Breast epithelium (tissue), 4 donors: ENCODE data around the gene TRPC1. TPM values are rescaled to one million over a fixed set of nuclear protein-coding genes. Genes with fewer than 3 reads are reported as not detected.

ENCODE experiments used
- DNase-seq, 2 donors: peaks; one replicate each; pipeline ENCODE4 v3.0.0-alpha.2; 2019; ENCODE audit warnings: low spot score in 2 of 2
- H3K27ac ChIP-seq, 2 donors: fragments of 200-600 bp; sonication (generic) in 1 of 2; one replicate each; pipeline ENCODE4 v1.5.1; 2016 to 2019; ENCODE audit warnings: mild to moderate bottlenecking in 1 of 2
- H3K27me3 ChIP-seq, 2 donors: fragments of 200-600 bp; sonication (generic) in 1 of 2; one replicate each; pipeline versions ENCODE4 v1.5.1 to v1.6.0; 2017 to 2019; ENCODE audit warnings: control low read depth in 1 of 2, mild to moderate bottlenecking in 1 of 2
- H3K36me3 ChIP-seq: fragments of 200-600 bp; one replicate; pipeline ENCODE4 v1.5.1; 2019
- H3K4me1 ChIP-seq, 2 donors: fragments of 200-600 bp; sonication (generic); one replicate each; pipeline ENCODE4 v1.5.1; 2016 to 2019; ENCODE audit warnings: control low read depth in 1 of 2
- H3K4me3 ChIP-seq, 3 donors: fragments of 200-600 bp; sonication (generic); 1 replicate in 2 of 3; 2 replicates in 1 of 3; pipeline ENCODE4 v1.5.1; 2016 to 2019; ENCODE audit warnings: mild to moderate bottlenecking in 3 of 3, moderate library complexity in 2 of 3
- H3K9me3 ChIP-seq, 2 donors: fragments of 200-600 bp; sonication (generic) in 1 of 2; one replicate each; pipeline ENCODE4 v1.5.1; 2016 to 2019; ENCODE audit warnings: control low read depth in 1 of 2
- CTCF ChIP-seq, 3 donors: fragments of 450-650 bp; IDR thresholded peaks; one replicate each; pipeline ENCODE4 v1.5.1; 2016 to 2017; ENCODE audit warnings: antibody characterized with exemption in 3 of 3, mild to moderate bottlenecking in 3 of 3, moderate library complexity in 3 of 3
- POLR2A ChIP-seq: fragments of 450-650 bp; IDR thresholded peaks from one replicate; pipeline ENCODE4 v1.6.1; 2016; ENCODE audit warnings: antibody characterized with exemption, mild to moderate bottlenecking, moderate library complexity
- POLR2AphosphoS5 ChIP-seq, 3 donors: sonication (generic); formaldehyde crosslinking; IDR thresholded peaks; one replicate each; pipeline ENCODE4 v1.6.1; 2017; ENCODE audit warnings: antibody characterized with exemption in 3 of 3
- intact Hi-C: fragments of 100-400 bp; cut with DNase I; formaldehyde crosslinking; loops from one replicate; pipeline ENCODE4 v1.15.1; 2023; ENCODE audit warnings: low total_unique reads
- total RNA-seq, 3 donors: library from RNA; depleted of rRNA; stranded (reverse); fragments of >200 nt; gene quantifications; one replicate each; pipeline ENCODE4 v1.1.0, GENCODE V29; 2016

TRPC1 gene
- total RNA-seq, 3 donors from 2014 or later, result 12.5 to 14.8 (median 13.0) TPM

GRCh38 chr3:142716102-142716501 is 7.7 kb upstream of the TRPC1 start:
- no peaks in the 10 kb centered on the region for H3K36me3 ChIP-seq
- H3K4me3 ChIP-seq, result no peak overlapping the region
- DNase-seq, result no peak
- H3K27ac ChIP-seq, result no peak overlapping the region
- H3K9me3 ChIP-seq, result no peaks in the 10 kb centered on the region
- H3K4me1 ChIP-seq, result no peaks in the 10 kb centered on the region
- no peaks in the 10 kb centered on the region for H3K27me3 ChIP-seq
- TF ChIP-seq POLR2A, result no peak
- intact Hi-C loops, result no loop called here

GRCh38 chr3:142723665-142723967 is 218 bp upstream of the TRPC1 start:
- Histone ChIP-seq H3K9me3 (no peaks in the 10 kb centered on the region), H3K36me3 (no peaks in the 10 kb centered on the region), H3K4me1 (no peaks in the 10 kb centered on the region), H3K27ac (peak overlapping the region; percentile 90 to 96), H3K4me3 (peak overlapping the region; percentile 72 to 93 (median 84)), H3K27me3 (no peaks in the 10 kb centered on the region)
- no peak for DNase-seq
- TF ChIP-seq POLR2A (no peak), POLR2AphosphoS5 (IDR thresholded peaks at IDR 0.05) (no peak), CTCF (IDR thresholded peaks at IDR 0.05) (no peak)
- intact Hi-C loops, result no loop called here

GRCh38 chr3:142724682-142725356 is 985 bp downstream of the TRPC1 start:
- intact Hi-C loops, result no loop called here
- no peaks in the 10 kb centered on the region for H3K9me3 ChIP-seq
- TF ChIP-seq POLR2A (no peak), CTCF (IDR thresholded peaks at IDR 0.05) (no peak), POLR2AphosphoS5 (IDR thresholded peaks at IDR 0.05) (peak in 1 of 3 donors; percentile 10)
- H3K36me3 ChIP-seq, result no peaks in the 10 kb centered on the region
- peak in 1 of 2 donors; percentile 18 for DNase-seq
- H3K27ac ChIP-seq, result peak overlapping the region; percentile 90 to 96
- H3K27me3 ChIP-seq, result no peaks in the 10 kb centered on the region
- H3K4me1 ChIP-seq, result no peaks in the 10 kb centered on the region
- peak overlapping the region; percentile 72 to 93 (median 84) for H3K4me3 ChIP-seq

GRCh38 chr3:142725357-142725739 is 1.5 kb downstream of the TRPC1 start:
- no peaks in the 10 kb centered on the region for H3K4me1 ChIP-seq
- H3K36me3 ChIP-seq, result no peaks in the 10 kb centered on the region
- intact Hi-C loops, result no loop called here
- no peak for TF ChIP-seq POLR2AphosphoS5 (IDR thresholded peaks at IDR 0.05)
- TF ChIP-seq POLR2A, result no peak
- TF ChIP-seq CTCF (IDR thresholded peaks at IDR 0.05), result no peak
- H3K27me3 ChIP-seq, result no peaks in the 10 kb centered on the region
- H3K4me3 ChIP-seq, result peak overlapping the region; percentile 72 to 93 (median 84)
- no peak for DNase-seq
- H3K9me3 ChIP-seq, result no peaks in the 10 kb centered on the region
- no peak overlapping the region for H3K27ac ChIP-seq

GRCh38 chr3:142726017-142726416 is 2.2 kb downstream of the TRPC1 start:
- no peak for DNase-seq
- H3K4me3 ChIP-seq, result no peak overlapping the region
- no peaks in the 10 kb centered on the region for H3K36me3 ChIP-seq
- H3K27ac ChIP-seq, result no peak overlapping the region
- no peaks in the 10 kb centered on the region for H3K9me3 ChIP-seq
- no peak for TF ChIP-seq CTCF (IDR thresholded peaks at IDR 0.05)
- no peak for TF ChIP-seq POLR2AphosphoS5 (IDR thresholded peaks at IDR 0.05)
- TF ChIP-seq POLR2A, result no peak
- intact Hi-C loops, result no loop called here
- no peaks in the 10 kb centered on the region for H3K4me1 ChIP-seq
- H3K27me3 ChIP-seq, result no peaks in the 10 kb centered on the region
